GM10248 (cell line): ENCODE results near the gene GRB2.

Experiments used
- CTCF ChIA-PET: fragments of 300-600 bp; sonication (Branson Sonifier 250); formaldehyde crosslinking; extraction: SDS; loops from one replicate; lab custom pipeline; 2021; ENCODE audit warnings: antibody characterized with exemption; lab: Yijun Ruan, JAX
- POLR2A ChIA-PET: fragments of 350-650 bp; sonication (Branson Sonifier 250); formaldehyde crosslinking; extraction: SDS; loops from one replicate; lab custom pipeline; 2020; ENCODE audit warnings: antibody characterized with exemption; lab: Yijun Ruan, JAX
- DNase-seq: peaks from one replicate; pipeline ENCODE4 v3.0.0; 2012; ENCODE audit errors: extremely low spot score
- TF ChIP-seq, protein P1 (sequence below): IDR thresholded peaks from 2 replicates; pipeline ENCODE4 v1.5.1; 2012; ENCODE audit warnings: mild to moderate bottlenecking, low read depth; ENCODE audit errors: extremely low read depth, missing control alignments, control extremely low read depth

Gene GRB2

DNA sequence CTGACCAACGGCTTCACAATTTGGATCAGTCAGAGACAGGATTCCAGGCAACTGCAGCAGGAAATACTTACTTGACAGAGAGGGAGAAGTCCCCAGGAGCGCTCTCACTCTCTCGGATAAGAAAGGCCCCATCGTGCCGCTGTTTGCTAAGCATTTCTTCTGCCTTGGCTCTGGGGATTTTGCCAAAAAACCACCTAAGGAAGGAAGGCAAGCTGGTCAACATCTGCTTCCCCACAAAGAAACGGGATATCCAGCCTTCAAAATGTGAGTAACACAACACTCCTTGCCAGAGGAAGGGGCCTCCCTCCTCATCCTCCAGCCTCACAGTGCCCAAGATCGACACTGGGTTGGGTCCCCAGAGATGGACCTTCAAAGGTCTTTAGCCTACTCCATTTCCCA lies 79.7 kb downstream of the GRB2 start:
- ChIA-PET POLR2A (interaction anchor here (0.5 kb wide), 2 partner anchors 12 to 23 kb away, joined by 3 to 7 read pairs; no protein-coding TSS in a partner anchor), CTCF (interaction anchor here (0.7 to 7.5 kb wide), 11 partner anchors 9 to 424 kb away, joined by 3 to 53 read pairs (median 3); partner anchors contain the start of genes GRB2 and MIF4GD)
- no peak for DNase-seq

DNA sequence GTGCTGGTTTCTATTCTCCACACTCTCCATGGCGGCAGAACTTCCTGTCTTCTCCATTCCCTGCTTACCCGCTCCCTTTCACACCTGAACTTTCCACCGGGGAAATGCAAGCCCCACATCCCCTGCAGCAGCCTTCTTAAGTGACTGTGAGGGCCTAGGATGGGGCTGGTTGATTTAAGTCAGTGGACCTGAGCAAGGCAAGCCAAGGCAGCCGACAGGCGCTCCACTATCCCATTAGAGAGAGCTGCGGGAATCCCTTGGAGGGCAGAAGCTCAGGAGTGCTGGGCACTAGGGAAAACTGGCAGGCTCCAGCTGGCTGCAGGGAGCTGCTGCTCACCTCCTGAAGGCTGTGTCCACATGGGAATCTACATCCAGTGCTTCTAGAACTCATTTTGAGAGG lies 80.1 kb downstream of the GRB2 start:
- ChIA-PET POLR2A (interaction anchor here (0.5 kb wide), 3 partner anchors 12 to 134 kb away, joined by 3 to 7 read pairs (median 3); no protein-coding TSS in a partner anchor), CTCF (interaction anchor here (0.8 to 7.5 kb wide), 8 partner anchors 9 to 87 kb away, joined by 3 to 53 read pairs (median 4); partner anchors contain the start of gene GRB2)
- DNase-seq, result no peak
- TF ChIP-seq, protein P1, sequence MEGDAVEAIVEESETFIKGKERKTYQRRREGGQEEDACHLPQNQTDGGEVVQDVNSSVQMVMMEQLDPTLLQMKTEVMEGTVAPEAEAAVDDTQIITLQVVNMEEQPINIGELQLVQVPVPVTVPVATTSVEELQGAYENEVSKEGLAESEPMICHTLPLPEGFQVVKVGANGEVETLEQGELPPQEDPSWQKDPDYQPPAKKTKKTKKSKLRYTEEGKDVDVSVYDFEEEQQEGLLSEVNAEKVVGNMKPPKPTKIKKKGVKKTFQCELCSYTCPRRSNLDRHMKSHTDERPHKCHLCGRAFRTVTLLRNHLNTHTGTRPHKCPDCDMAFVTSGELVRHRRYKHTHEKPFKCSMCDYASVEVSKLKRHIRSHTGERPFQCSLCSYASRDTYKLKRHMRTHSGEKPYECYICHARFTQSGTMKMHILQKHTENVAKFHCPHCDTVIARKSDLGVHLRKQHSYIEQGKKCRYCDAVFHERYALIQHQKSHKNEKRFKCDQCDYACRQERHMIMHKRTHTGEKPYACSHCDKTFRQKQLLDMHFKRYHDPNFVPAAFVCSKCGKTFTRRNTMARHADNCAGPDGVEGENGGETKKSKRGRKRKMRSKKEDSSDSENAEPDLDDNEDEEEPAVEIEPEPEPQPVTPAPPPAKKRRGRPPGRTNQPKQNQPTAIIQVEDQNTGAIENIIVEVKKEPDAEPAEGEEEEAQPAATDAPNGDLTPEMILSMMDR, result no peak

More for the DNA sequence above, 79.7 kb downstream of the GRB2 start:
- TF ChIP-seq, protein P1, result no peak

DNA sequence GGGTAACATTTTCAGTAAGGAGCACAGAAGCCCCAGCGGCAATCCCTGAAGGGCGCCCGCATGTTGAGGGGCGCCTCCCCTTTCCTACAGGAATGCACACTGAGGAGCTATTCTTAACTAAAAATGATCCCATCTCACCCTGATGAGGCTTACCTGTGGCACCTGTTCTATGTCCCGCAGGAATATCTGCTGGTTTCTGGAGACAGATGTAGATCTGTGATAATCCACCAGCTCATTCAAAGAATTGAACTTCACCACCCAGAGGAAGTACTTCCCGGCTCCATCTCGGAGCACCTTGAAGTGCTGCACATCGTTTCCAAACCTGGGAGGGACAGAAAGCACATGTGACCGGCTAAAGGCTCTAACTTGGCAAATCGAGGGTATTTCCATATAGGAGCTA lies 84.0 kb downstream of the GRB2 start:
- ChIA-PET POLR2A (interaction anchor here (0.6 to 1.3 kb wide), 2 partner anchors 79 to 84 kb away, joined by 3 read pairs; partner anchors contain the start of gene GRB2), CTCF (interaction anchor here (0.7 to 7.5 kb wide), 20 partner anchors 8 to 91 kb away, joined by 3 to 53 read pairs (median 10); partner anchors contain the start of genes GRB2, MIF4GD and SLC25A19)
- TF ChIP-seq, protein P1, result no peak
- DNase-seq, result no peak

DNA sequence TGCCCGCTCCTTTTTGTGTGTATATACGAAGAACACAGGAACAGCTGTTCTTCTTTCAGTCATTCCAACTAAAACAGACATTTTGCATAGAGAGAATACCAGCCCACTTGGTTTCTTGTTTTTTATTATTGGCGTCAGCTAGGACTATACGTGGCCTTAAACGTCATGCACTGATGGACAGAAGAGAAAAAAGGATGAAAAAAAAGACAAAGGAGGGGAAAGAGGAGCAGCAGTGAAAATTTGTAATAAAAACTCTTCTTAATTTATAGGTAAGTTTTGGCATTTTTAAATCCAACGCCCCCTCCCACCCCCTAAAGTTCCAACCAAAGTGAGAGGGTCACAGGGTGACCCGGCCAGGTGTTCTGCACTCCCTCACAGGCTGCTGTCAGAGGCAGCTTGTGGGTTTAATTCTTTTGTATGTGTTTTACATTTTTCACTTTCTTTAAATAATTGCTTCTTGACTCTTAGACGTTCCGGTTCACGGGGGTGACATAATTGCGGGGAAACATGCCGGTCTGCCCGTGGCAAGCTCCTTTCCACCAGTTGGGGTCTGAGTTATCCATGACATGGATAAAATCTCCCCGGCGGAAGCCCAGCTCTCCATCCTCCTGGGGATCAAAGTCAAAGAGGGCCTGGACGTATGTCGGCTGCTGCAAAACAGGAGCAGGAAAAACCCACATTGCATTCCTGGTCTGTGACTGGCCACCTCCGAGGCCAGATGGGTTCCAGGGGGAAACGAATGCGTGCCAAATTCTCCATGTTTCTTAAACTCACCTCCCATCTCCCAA lies 85.4 kb downstream of the GRB2 start:
- POLR2A ChIA-PET, result interaction anchor here (0.7 to 1.8 kb wide), 6 partner anchors 20 to 77 kb away, joined by 3 to 8 read pairs (median 4); partner anchors contain the start of gene SLC25A19
- TF ChIP-seq, protein P1, result no peak
- CTCF ChIA-PET, result interaction anchor here (0.8 to 7.5 kb wide), 14 partner anchors 9 to 92 kb away, joined by 3 to 53 read pairs (median 8); partner anchors contain the start of genes GRB2, MIF4GD and SLC25A19
- DNase-seq, result peak; percentile 75

DNA sequence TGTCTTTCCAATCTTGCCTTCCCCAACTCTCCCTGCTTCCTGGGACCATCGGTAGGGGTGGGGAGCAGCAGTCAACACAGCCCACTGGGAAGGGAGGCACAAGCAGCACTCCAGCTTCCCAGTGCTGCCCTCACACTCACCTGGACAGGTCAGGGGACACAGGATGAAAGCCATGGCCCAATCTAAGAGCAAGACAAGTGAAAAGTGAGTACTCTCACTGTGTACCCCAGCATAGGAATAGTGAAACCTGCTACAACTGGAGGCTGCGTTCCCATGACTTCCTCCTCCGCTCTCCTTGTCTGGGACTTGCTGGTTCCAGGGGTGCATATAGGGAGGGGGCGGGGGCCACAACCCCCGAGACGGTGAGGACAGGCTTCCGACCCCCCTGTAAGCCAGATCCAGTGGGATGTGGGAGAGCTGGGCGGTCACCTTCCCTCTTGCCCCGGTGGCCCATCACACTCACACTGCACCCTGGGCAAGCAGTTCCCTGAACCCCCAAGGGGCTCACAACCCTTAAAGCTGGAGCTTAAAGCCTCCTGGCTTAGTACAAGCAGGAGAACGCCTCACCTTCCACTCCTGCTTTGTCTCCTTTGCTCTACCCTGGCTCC lies 86.8 kb downstream of the GRB2 start:
- ChIA-PET CTCF (interaction anchor here (1.4 to 7.5 kb wide), 5 partner anchors 15 to 25 kb away, joined by 3 to 53 read pairs (median 9); no protein-coding TSS in a partner anchor), POLR2A (interaction anchor here (0.7 to 1.0 kb wide), 3 partner anchors 28 to 83 kb away, joined by 3 to 7 read pairs (median 4); partner anchors contain the start of gene SLC25A19)
- DNase-seq, result no peak
- TF ChIP-seq, protein P1, result no peak

DNA sequence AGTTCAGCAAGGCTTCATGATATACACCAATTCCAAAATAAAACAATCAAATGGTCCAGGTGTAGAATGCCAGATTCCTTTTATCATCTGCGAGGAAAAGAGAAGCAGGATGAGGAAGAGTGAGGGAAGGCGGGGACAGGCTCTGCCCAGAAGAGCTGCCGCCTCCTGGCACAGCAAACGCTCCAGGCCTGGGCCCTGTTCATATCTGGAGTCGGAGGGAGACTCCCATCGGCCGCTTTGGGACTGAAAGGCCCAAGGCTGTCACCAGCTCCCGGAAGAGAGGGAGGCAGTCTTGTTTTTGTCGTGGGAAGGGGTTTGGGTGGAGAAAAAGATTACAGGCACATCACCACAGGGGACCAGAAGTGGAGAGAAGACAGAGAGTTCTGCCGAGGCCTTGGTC lies 87.3 kb downstream of the GRB2 start:
- ChIA-PET POLR2A (interaction anchor here (1.0 kb wide), 1 partner anchor 29 kb away, joined by 4 read pairs; the partner anchor contains the start of gene SLC25A19), CTCF (interaction anchor here (1.1 to 2.9 kb wide), 6 partner anchors 11 to 76 kb away, joined by 3 to 12 read pairs (median 4); no protein-coding TSS in a partner anchor)
- no peak for DNase-seq
- TF ChIP-seq, protein P1, result no peak
